Upper lobe of right lung (tissue), 1 donor: ENCODE measurements around the gene TMEM80. TPM values are rescaled to one million over a fixed set of nuclear protein-coding genes. Genes with fewer than 3 reads are reported as not detected.
"Not testable (repeated sequence)": the region's sequence is repeated elsewhere in the genome, so short reads cannot be mapped to it uniquely, and the experiment has no call there.

ENCODE experiments used
- ATAC-seq: fragments of 200-7000 bp; cut with Tn5 transposase; one replicate; pipeline ENCODE4 v1.9.1; 2020; ENCODE audit warnings: mild to moderate bottlenecking, moderate library complexity
- DNase-seq: peaks from one replicate; pipeline ENCODE4 v3.0.0-alpha.2; 2020
- H3K27ac ChIP-seq: fragments of 200-600 bp; one replicate; pipeline ENCODE4 v1.8.0; 2022
- H3K27me3 ChIP-seq: fragments of 200-600 bp; one replicate; pipeline ENCODE4 v1.8.0; 2022; ENCODE audit warnings: mild to moderate bottlenecking
- H3K36me3 ChIP-seq: fragments of 200-600 bp; one replicate; pipeline ENCODE4 v1.8.0; 2022
- H3K4me1 ChIP-seq: fragments of 200-600 bp; one replicate; pipeline ENCODE4 v1.8.0; 2022
- H3K4me3 ChIP-seq: fragments of 200-600 bp; one replicate; pipeline ENCODE4 v1.8.0; 2022; ENCODE audit warnings: mild to moderate bottlenecking
- H3K9me3 ChIP-seq: fragments of 200-600 bp; one replicate; pipeline ENCODE4 v1.8.0; 2022
- intact Hi-C: fragments of 100-400 bp; cut with DNase I; formaldehyde crosslinking; loops from one replicate; pipeline ENCODE4 v1.11.0; 2022
- total RNA-seq: library from RNA; stranded (reverse); fragmentation: NEBNext Ultra II Directional; extraction: Animal tissue kit (Norgen Biotek cat#: 25700); gene quantifications from one replicate; pipeline ENCODE4 v1.2.1, GENCODE V29; 2021
- TF ChIP-seq, protein P1 (sequence below): fragments of 200-600 bp; IDR thresholded peaks from one replicate; pipeline ENCODE4 v1.8.0; 2022; ENCODE audit warnings: antibody characterized with exemption
- donor health status: DM: no; HTN: yes; CAD: no; lungs with severe emphysema.

Gene TMEM80
- total RNA-seq, 1 donor from 2014 or later, result 33.2 TPM

DNA sequence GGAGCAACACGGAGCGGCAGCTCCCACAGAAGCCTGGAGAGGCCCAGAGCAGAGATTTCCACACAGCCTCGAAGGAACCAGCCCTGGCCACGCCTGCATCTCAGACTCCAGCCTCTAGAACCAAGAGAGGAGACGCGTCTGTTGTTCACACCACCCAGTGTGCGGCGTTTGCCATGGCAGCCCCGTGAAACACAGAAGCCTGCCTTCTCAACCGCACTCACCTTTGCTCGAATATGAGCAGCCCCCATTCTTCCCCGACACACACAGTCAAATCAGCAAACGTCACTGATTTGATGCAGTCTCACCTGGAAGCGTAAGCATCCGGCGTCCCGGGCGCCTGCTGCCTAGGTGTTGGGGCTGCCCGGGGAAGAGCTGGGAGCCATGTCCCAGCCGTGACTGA lies 37.5 kb downstream of the TMEM80 start:
- ATAC-seq (no peak), DNase-seq (no peak)
- H3K27me3 ChIP-seq, result no peaks in the 10 kb centered on the region
- H3K4me3 ChIP-seq, result no peak overlapping the region
- no peaks in the 10 kb centered on the region for H3K9me3 ChIP-seq
- H3K4me1 ChIP-seq, result peaks cover 2% of the 10 kb centered on the region
- no peak overlapping the region for H3K27ac ChIP-seq
- intact Hi-C loops, result no loop called here
- no peaks in the 10 kb centered on the region for H3K36me3 ChIP-seq
- TF ChIP-seq, protein P1, sequence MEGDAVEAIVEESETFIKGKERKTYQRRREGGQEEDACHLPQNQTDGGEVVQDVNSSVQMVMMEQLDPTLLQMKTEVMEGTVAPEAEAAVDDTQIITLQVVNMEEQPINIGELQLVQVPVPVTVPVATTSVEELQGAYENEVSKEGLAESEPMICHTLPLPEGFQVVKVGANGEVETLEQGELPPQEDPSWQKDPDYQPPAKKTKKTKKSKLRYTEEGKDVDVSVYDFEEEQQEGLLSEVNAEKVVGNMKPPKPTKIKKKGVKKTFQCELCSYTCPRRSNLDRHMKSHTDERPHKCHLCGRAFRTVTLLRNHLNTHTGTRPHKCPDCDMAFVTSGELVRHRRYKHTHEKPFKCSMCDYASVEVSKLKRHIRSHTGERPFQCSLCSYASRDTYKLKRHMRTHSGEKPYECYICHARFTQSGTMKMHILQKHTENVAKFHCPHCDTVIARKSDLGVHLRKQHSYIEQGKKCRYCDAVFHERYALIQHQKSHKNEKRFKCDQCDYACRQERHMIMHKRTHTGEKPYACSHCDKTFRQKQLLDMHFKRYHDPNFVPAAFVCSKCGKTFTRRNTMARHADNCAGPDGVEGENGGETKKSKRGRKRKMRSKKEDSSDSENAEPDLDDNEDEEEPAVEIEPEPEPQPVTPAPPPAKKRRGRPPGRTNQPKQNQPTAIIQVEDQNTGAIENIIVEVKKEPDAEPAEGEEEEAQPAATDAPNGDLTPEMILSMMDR, result no peak

- ATAC-seq, DNase-seq, H3K9me3 ChIP-seq, H3K27me3 ChIP-seq, H3K4me3 ChIP-seq, H3K4me1 ChIP-seq, H3K27ac ChIP-seq, intact Hi-C loops, H3K36me3 ChIP-seq: not testable (repeated sequence)
These were observed 38.9 kb downstream of the TMEM80 start for GRCh38 chr11:734541-734940.

DNA sequence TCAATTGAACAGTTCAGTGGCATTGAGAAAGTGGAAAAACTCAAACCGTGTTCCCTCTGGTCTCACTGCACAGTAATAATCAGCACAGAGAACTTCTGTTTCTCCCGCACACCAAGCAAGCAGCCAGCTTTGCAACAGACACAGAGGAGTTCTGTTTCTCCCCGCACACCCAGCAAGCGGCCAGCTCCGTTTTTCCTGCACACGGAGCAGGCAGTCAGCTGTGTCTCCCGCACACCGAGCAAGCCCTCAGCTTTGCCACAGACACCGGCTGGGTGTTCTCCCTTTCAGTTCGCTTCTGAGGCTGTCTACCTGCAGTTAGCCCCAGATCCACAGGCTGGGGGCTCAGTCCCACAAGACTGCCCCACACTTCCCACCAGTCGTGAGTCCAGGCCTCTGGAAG lies 41.8 kb downstream of the TMEM80 start:
- H3K27ac ChIP-seq, result no peak overlapping the region
- no peaks in the 10 kb centered on the region for H3K4me1 ChIP-seq
- ATAC-seq (no peak), DNase-seq (no peak)
- TF ChIP-seq, protein P1, result no peak
- H3K4me3 ChIP-seq, result no peak overlapping the region
- no peaks in the 10 kb centered on the region for H3K27me3 ChIP-seq
- intact Hi-C loops, result no loop called here
- no peaks in the 10 kb centered on the region for H3K9me3 ChIP-seq
- H3K36me3 ChIP-seq, result no peaks in the 10 kb centered on the region

DNA sequence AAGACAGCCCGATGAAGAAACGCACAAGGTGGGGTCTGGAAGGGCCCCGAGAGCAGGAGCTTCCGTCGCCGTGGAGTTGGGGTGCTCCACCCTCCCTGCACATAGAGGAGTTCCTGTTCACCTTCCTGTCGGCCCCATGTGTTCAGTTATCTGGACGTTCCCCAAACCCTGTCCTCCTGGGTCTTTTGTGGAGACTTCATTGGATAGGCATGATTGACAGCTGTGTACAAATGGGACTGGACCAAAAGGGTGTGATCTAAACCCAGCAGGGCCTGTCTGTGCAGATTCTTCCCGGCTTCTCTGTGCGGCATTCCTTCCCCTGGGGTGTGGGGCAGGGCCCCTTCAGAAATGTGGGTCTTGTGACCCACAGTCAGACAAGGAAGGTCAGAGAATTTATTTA lies 42.3 kb downstream of the TMEM80 start:
- H3K4me3 ChIP-seq, intact Hi-C loops, H3K36me3 ChIP-seq, H3K27me3 ChIP-seq, H3K4me1 ChIP-seq, H3K27ac ChIP-seq, H3K9me3 ChIP-seq, DNase-seq: not testable (repeated sequence)
- ATAC-seq, result peak; percentile 70

DNA sequence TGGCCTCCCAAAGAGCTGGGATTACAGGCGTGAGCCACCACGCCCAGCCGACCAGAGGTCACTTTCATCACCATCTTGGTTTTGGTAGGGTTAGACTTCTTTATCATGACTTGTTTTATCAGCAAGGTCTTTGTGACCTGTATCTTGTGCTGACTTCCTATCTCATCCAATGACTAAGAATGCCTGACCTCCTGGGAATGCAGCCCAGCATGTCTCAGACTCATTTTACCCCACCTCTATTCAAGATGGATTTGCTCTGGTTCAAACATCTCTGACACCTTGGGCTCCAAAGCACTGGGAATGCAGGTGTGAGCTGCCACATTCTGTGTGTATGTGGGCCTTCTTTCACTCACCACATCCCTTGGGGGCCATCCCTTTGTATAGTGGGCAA lies 46.5 kb downstream of the TMEM80 start:
- intact Hi-C loops, result no loop called here
- Histone ChIP-seq H3K4me3 (no peak overlapping the region), H3K27ac (no peak overlapping the region), H3K9me3 (no peaks in the 10 kb centered on the region), H3K36me3 (no peaks in the 10 kb centered on the region), H3K4me1 (peaks cover 7% of the 10 kb centered on the region), H3K27me3 (no peaks in the 10 kb centered on the region)
- TF ChIP-seq, protein P1, result no peak
- no peak for ATAC-seq
- no peak for DNase-seq

GRCh38 chr11:742571-743201 lies 47.1 kb downstream of the TMEM80 start:
- peaks cover 7% of the 10 kb centered on the region for H3K4me1 ChIP-seq
- no peaks in the 10 kb centered on the region for H3K36me3 ChIP-seq
- intact Hi-C loops, result no loop called here
- H3K4me3 ChIP-seq, result no peak overlapping the region
- H3K27ac ChIP-seq, result no peak overlapping the region
- TF ChIP-seq, protein P1, result no peak
- DNase-seq (no peak), ATAC-seq (no peak)
- no peaks in the 10 kb centered on the region for H3K9me3 ChIP-seq
- H3K27me3 ChIP-seq, result no peaks in the 10 kb centered on the region

- Histone ChIP-seq H3K4me3 (no peak overlapping the region), H3K36me3 (no peaks in the 10 kb centered on the region), H3K9me3 (no peaks in the 10 kb centered on the region), H3K27ac (no peak overlapping the region), H3K4me1 (peaks cover 25% of the 10 kb centered on the region), H3K27me3 (no peaks in the 10 kb centered on the region)
- DNase-seq (no peak), ATAC-seq (no peak)
- TF ChIP-seq, protein P1, result no peak
- intact Hi-C loops, result no loop called here
These were observed 49.8 kb downstream of the TMEM80 start for GRCh38 chr11:745428-745827.
